HEK293 (cell line): ENCODE data around the gene AXIN1.

Experiments used
- CTCF ChIA-PET: fragments of 350-600 bp; formaldehyde crosslinking; extraction: SDS; loops from one replicate; lab custom pipeline; 2021; ENCODE audit warnings: antibody characterized with exemption; lab: Yijun Ruan, JAX
- POLR2A ChIA-PET: fragments of 300-600 bp; formaldehyde crosslinking; extraction: SDS; loops from one replicate; lab custom pipeline; 2020; ENCODE audit warnings: antibody characterized with exemption, inconsistent platforms; lab: Yijun Ruan, JAX
- H3K27ac ChIP-seq: fragments of 200-500 bp; sonication (Bioruptor generic); 2 replicates; pipeline ENCODE4 v1.5.1; 2014; ENCODE audit warnings: low read depth, low read length, control low read depth, inconsistent platforms; ENCODE audit errors: extremely low read depth
- H3K36me3 ChIP-seq, 2 experiments: fragments of 200-500 bp in 1 of 2; sonication (Bioruptor generic) in 1 of 2; 1 replicate in 1 of 2; 2 replicates in 1 of 2; pipeline ENCODE4 v1.5.1; 2014 to 2017; ENCODE audit warnings: inconsistent platforms in 2 of 2, low read length in 2 of 2; ENCODE audit not compliant: control insufficient read depth in 2 of 2, insufficient read depth in 1 of 2
- H3K4me1 ChIP-seq: fragments of 200-500 bp; sonication (Bioruptor generic); 2 replicates; pipeline ENCODE4 v1.5.1; 2014; ENCODE audit warnings: mild to moderate bottlenecking, low read length, inconsistent platforms; ENCODE audit not compliant: control insufficient read depth, insufficient read depth
- H3K4me3 ChIP-seq: 2 replicates; pipeline ENCODE4 v1.5.1; 2011; ENCODE audit warnings: low read depth, mild to moderate bottlenecking, control low read depth, low read length, moderate library complexity
- H3K9me3 ChIP-seq: fragments of 200-500 bp; sonication (Bioruptor generic); 2 replicates; pipeline ENCODE4 v1.5.1; 2014; ENCODE audit warnings: low read depth, low read length, inconsistent platforms; ENCODE audit not compliant: control insufficient read depth, insufficient read depth
- BCL11B ChIP-seq: fragments of 450-650 bp; formaldehyde crosslinking; IDR thresholded peaks from 2 replicates; pipeline ENCODE4 v1.5.1; 2016; ENCODE audit warnings: low read depth, missing biosample characterization, missing genetic modification characterization
- CTCF ChIP-seq: fragments of 450-650 bp; formaldehyde crosslinking; IDR thresholded peaks from 2 replicates; pipeline ENCODE4 v1.5.1; 2016; ENCODE audit warnings: missing biosample characterization, missing genetic modification characterization
- GLI2 ChIP-seq: fragments of 450-650 bp; formaldehyde crosslinking; IDR thresholded peaks from 2 replicates; pipeline ENCODE4; 2017; ENCODE audit warnings: missing biosample characterization, missing genetic modification characterization, low read depth, borderline replicate concordance
- HOXA7 ChIP-seq: sonication (generic); formaldehyde crosslinking; IDR thresholded peaks from 2 replicates; pipeline ENCODE4 v1.8.1; 2022; ENCODE audit warnings: missing genetic modification reagents, borderline replicate concordance
- KLF1 ChIP-seq: fragments of 450-650 bp; formaldehyde crosslinking; IDR thresholded peaks from 2 replicates; pipeline ENCODE4 v1.5.1; 2016; ENCODE audit warnings: missing biosample characterization, missing genetic modification characterization
- KLF16 ChIP-seq: fragments of 450-650 bp; formaldehyde crosslinking; IDR thresholded peaks from 2 replicates; pipeline ENCODE4 v1.5.1; 2017; ENCODE audit warnings: missing biosample characterization, missing genetic modification characterization
- MEIS1 ChIP-seq: sonication (generic); formaldehyde crosslinking; IDR thresholded peaks from 2 replicates; pipeline ENCODE4 v1.8.1; 2022; ENCODE audit warnings: missing genetic modification reagents, mild to moderate bottlenecking, borderline replicate concordance
- PATZ1 ChIP-seq: fragments of 450-650 bp; formaldehyde crosslinking; IDR thresholded peaks from 2 replicates; pipeline ENCODE4 v1.5.1; 2016; ENCODE audit warnings: missing biosample characterization, missing genetic modification characterization
- SP2 ChIP-seq: fragments of 450-650 bp; formaldehyde crosslinking; IDR thresholded peaks from 2 replicates; pipeline ENCODE4 v1.5.1; 2016; ENCODE audit warnings: missing biosample characterization, missing genetic modification characterization
- ZBTB1 ChIP-seq: fragments of 450-650 bp; formaldehyde crosslinking; IDR thresholded peaks from 2 replicates; pipeline ENCODE4 v1.5.1; 2016; ENCODE audit warnings: missing biosample characterization, missing genetic modification characterization
- ZBTB26 ChIP-seq: fragments of 450-650 bp; formaldehyde crosslinking; optimal IDR thresholded peaks from 2 replicates; pipeline ENCODE3; 2016; ENCODE audit warnings: missing biosample characterization, mild to moderate bottlenecking, missing genetic modification characterization
- ZBTB48 ChIP-seq: fragments of 450-650 bp; formaldehyde crosslinking; IDR thresholded peaks from 2 replicates; pipeline ENCODE4 v1.5.1; 2016; ENCODE audit warnings: missing biosample characterization, missing genetic modification characterization
- ZBTB7A ChIP-seq: fragments of 450-650 bp; formaldehyde crosslinking; IDR thresholded peaks from 2 replicates; pipeline ENCODE4 v1.5.1; 2016; ENCODE audit warnings: low read depth, missing biosample characterization, missing genetic modification characterization
- ZIC2 ChIP-seq: fragments of 450-650 bp; formaldehyde crosslinking; IDR thresholded peaks from 2 replicates; pipeline ENCODE4 v1.5.1; 2016; ENCODE audit warnings: missing biosample characterization, missing genetic modification characterization
- ZNF211 ChIP-seq: fragments of 450-650 bp; formaldehyde crosslinking; IDR thresholded peaks from 2 replicates; pipeline ENCODE4 v1.5.1; 2016; ENCODE audit warnings: low read depth, missing biosample characterization, missing genetic modification characterization
- ZNF362 ChIP-seq: fragments of 450-650 bp; formaldehyde crosslinking; IDR thresholded peaks from 2 replicates; pipeline ENCODE4 v1.5.1; 2016; ENCODE audit warnings: missing biosample characterization, missing genetic modification characterization
- ZNF510 ChIP-seq: fragments of 450-650 bp; formaldehyde crosslinking; IDR thresholded peaks from 2 replicates; pipeline ENCODE4 v1.5.1; 2018; ENCODE audit warnings: mild to moderate bottlenecking, missing genetic modification characterization, missing biosample characterization; ENCODE audit not compliant: insufficient replicate concordance
- ZNF530 ChIP-seq: fragments of 450-650 bp; formaldehyde crosslinking; IDR thresholded peaks from 2 replicates; pipeline ENCODE4 v1.5.1; 2016; ENCODE audit warnings: low read depth, missing biosample characterization, missing genetic modification characterization
- ZNF548 ChIP-seq: fragments of 450-650 bp; formaldehyde crosslinking; IDR thresholded peaks from 2 replicates; pipeline ENCODE4 v1.5.1; 2016; ENCODE audit warnings: missing biosample characterization, missing genetic modification characterization
- ZNF560 ChIP-seq: fragments of 450-650 bp; formaldehyde crosslinking; IDR thresholded peaks from 2 replicates; pipeline ENCODE4 v1.5.1; 2017; ENCODE audit warnings: missing biosample characterization, missing genetic modification characterization, borderline replicate concordance
- ZNF585B ChIP-seq: fragments of 450-650 bp; formaldehyde crosslinking; IDR thresholded peaks from 2 replicates; pipeline ENCODE4 v1.5.1; 2016; ENCODE audit warnings: missing biosample characterization, missing genetic modification characterization
- ZNF596 ChIP-seq: fragments of 450-650 bp; IDR thresholded peaks from 2 replicates; pipeline ENCODE4 v1.5.0; 2018; ENCODE audit warnings: missing biosample characterization, mild to moderate bottlenecking, missing genetic modification characterization, moderate library complexity
- ZNF670 ChIP-seq: fragments of 450-650 bp; formaldehyde crosslinking; IDR thresholded peaks from 2 replicates; pipeline ENCODE4 v1.5.1; 2016; ENCODE audit warnings: missing biosample characterization, missing genetic modification characterization, low read depth
- ZNF777 ChIP-seq: fragments of 450-650 bp; formaldehyde crosslinking; IDR thresholded peaks from 2 replicates; pipeline ENCODE4 v1.5.1; 2017; ENCODE audit warnings: missing biosample characterization, missing genetic modification characterization, borderline replicate concordance
- ZNF837 ChIP-seq: fragments of 450-650 bp; formaldehyde crosslinking; IDR thresholded peaks from 2 replicates; pipeline ENCODE4 v1.5.1; 2016; ENCODE audit warnings: missing biosample characterization, missing genetic modification characterization
- ZSCAN16 ChIP-seq: fragments of 450-650 bp; formaldehyde crosslinking; IDR thresholded peaks from 2 replicates; pipeline ENCODE4 v1.5.1; 2016; ENCODE audit warnings: missing biosample characterization, missing genetic modification characterization
- ZSCAN30 ChIP-seq: fragments of 450-650 bp; IDR thresholded peaks from 2 replicates; pipeline ENCODE4 v1.5.1; 2018; ENCODE audit warnings: missing biosample characterization, mild to moderate bottlenecking, missing genetic modification characterization, moderate library complexity

Gene AXIN1

GRCh38 chr16:280552-280951, 72.0 kb downstream of the AXIN1 start, which contains the start of gene ARHGDIG (continued):
- TF ChIP-seq PATZ1 (tag by site-specific recombination), result peak; percentile 49; the same call in 1 of the 2 replicates
- no peak for TF ChIP-seq ZNF670 (tag by site-specific recombination)
- TF ChIP-seq KLF1 (tag by site-specific recombination), result no peak
- no peak for TF ChIP-seq HOXA7 (CRISPR knock-in tag)
- no peak for TF ChIP-seq ZNF548 (tag by site-specific recombination)
- no peak for TF ChIP-seq GLI2
- no peak for TF ChIP-seq ZBTB1 (tag by site-specific recombination)
- no peak for TF ChIP-seq ZSCAN16 (tag by site-specific recombination)

- CTCF ChIA-PET, result interaction anchor here (1.0 kb wide), 1 partner anchor 168 kb away, joined by 3 read pairs; no protein-coding TSS in a partner anchor
- POLR2A ChIA-PET, result interaction anchor here (1.8 kb wide), 1 partner anchor 82 kb away, joined by 4 read pairs; no protein-coding TSS in a partner anchor
- H3K4me3 ChIP-seq, result peak overlapping the region; percentile 29
- TF ChIP-seq ZNF777 (tag by site-specific recombination) (no peak), KLF16 (tag by site-specific recombination) (no peak), PATZ1 (tag by site-specific recombination) (peak; percentile 67), ZNF560 (tag by site-specific recombination) (no peak), ZNF510 (tag by site-specific recombination) (no peak), ZBTB26 (tag by site-specific recombination) (peak; percentile 48), BCL11B (tag by site-specific recombination) (peak; percentile 27; the same call in 1 of the 2 replicates), ZNF362 (tag by site-specific recombination) (no peak), ZNF585B (no peak), ZNF211 (no peak), ZBTB48 (tag by site-specific recombination) (no peak), KLF1 (tag by site-specific recombination) (peak; percentile 28), MEIS1 (CRISPR knock-in tag) (no peak), CTCF (tag by site-specific recombination) (no peak), ZNF596 (tag by site-specific recombination) (no peak), SP2 (peak; percentile 18; the same call in 1 of the 2 replicates), ZNF837 (tag by site-specific recombination) (no peak), ZIC2 (tag by site-specific recombination) (peak; percentile 40; the same call in 1 of the 2 replicates), ZNF530 (tag by site-specific recombination) (no peak), ZBTB7A (tag by site-specific recombination) (0 out of 2 replicates have a peak, but pooled peaks have one; percentile 77), ZSCAN30 (tag by site-specific recombination) (0 out of 2 replicates have a peak, but pooled peaks have one; percentile 29)
Observed at GRCh38 chr16:280005-280460, 72.5 kb downstream of the AXIN1 start.

More at GRCh38 chr16:280005-280460, 72.5 kb downstream of the AXIN1 start:
- Histone ChIP-seq H3K27ac (peak overlapping the region; percentile 46; the same call in 1 of the 2 replicates), H3K9me3 (no peaks in the 10 kb centered on the region), H3K36me3 (peaks cover 0 to 4% of the 10 kb centered on the region in 2 experiments; a peak in 1 of 3 replicates), H3K4me1 (no peaks in the 10 kb centered on the region)
